SKM-1 (cell line): ENCODE data around the gene FHOD3.
A peak's percentile ranks its signal among the peaks of the same experiment; 100 is the strongest.
"Not testable (repeated sequence)": the region's sequence is repeated elsewhere in the genome, so short reads cannot be mapped to it uniquely, and the experiment has no call there.

Source experiments
- DNase-seq: peaks from one replicate; lab custom pipeline; 2025; ENCODE audit not compliant: unreplicated experiment; lab: John Stamatoyannopoulos, UW

The FHOD3 gene

GRCh38 chr18:36535202-36535935 lies 237.9 kb downstream of the FHOD3 start:
- DNase-seq, result no peak

- DNase-seq, result no peak
Measured at GRCh38 chr18:36536426-36536825, 238.9 kb downstream of the FHOD3 start.

- no peak for DNase-seq
Measured at GRCh38 chr18:36537289-36537688, 239.8 kb downstream of the FHOD3 start.

- no peak for DNase-seq
Measured at GRCh38 chr18:36539674-36540231, 242.2 kb downstream of the FHOD3 start.

- no peak for DNase-seq
Measured at GRCh38 chr18:36543030-36543429, 245.5 kb downstream of the FHOD3 start.

- no peak for DNase-seq
Measured at GRCh38 chr18:36543991-36544725, 246.6 kb downstream of the FHOD3 start.

GRCh38 chr18:36545821-36546427 lies 248.4 kb downstream of the FHOD3 start:
- no peak for DNase-seq

GRCh38 chr18:36546876-36547275 lies 249.4 kb downstream of the FHOD3 start:
- DNase-seq, result no peak

- no peak for DNase-seq
Measured at GRCh38 chr18:36547544-36547943, 250.0 kb downstream of the FHOD3 start.

GRCh38 chr18:36551274-36551673 lies 253.8 kb downstream of the FHOD3 start:
- not testable (repeated sequence) for DNase-seq

GRCh38 chr18:36558234-36558633 lies 260.7 kb downstream of the FHOD3 start:
- DNase-seq, result no peak

- no peak for DNase-seq
Measured at GRCh38 chr18:36559149-36559857, 261.8 kb downstream of the FHOD3 start.

- DNase-seq, result no peak
Measured at GRCh38 chr18:36560187-36560586, 262.7 kb downstream of the FHOD3 start.

- DNase-seq, result no peak
Measured at GRCh38 chr18:36561046-36561445, 263.5 kb downstream of the FHOD3 start.

GRCh38 chr18:36564841-36565240 lies 267.3 kb downstream of the FHOD3 start:
- no peak for DNase-seq

- DNase-seq, result no peak
Measured at GRCh38 chr18:36567800-36568199, 270.3 kb downstream of the FHOD3 start.

GRCh38 chr18:36568487-36568886 lies 271.0 kb downstream of the FHOD3 start:
- no peak for DNase-seq

GRCh38 chr18:36572135-36572856 lies 274.8 kb downstream of the FHOD3 start:
- DNase-seq, result peak; percentile 6

- DNase-seq, result no peak
Measured at GRCh38 chr18:36576339-36576738, 278.8 kb downstream of the FHOD3 start.

GRCh38 chr18:36578871-36579710 lies 281.6 kb downstream of the FHOD3 start:
- no peak for DNase-seq
